ENCODE data around the gene FOXO4. TPM values are rescaled to one million over a fixed set of nuclear protein-coding genes. Genes with fewer than 3 reads are reported as not detected.

Gene FOXO4
- total RNA-seq, 1 experiment from 2014 or later = 17.7 TPM

- no peak overlapping the region for H4K8ac ChIP-seq (replicated peaks; ENCODE audit: insufficient read length, low read depth, low read length)
- H3K9me3 ChIP-seq (ENCODE audit: control insufficient read depth, low read depth, low read length) = peaks cover 19% of the 10 kb centered on the region
- no peaks in the 10 kb centered on the region for H3K79me2 ChIP-seq (ENCODE audit: insufficient read depth, low read length)
- H3K27me3 ChIP-seq (ENCODE audit: insufficient read depth, low read length) = no peaks in the 10 kb centered on the region
- H4K20me1 ChIP-seq (ENCODE audit: control insufficient read depth, insufficient read depth, insufficient read length) = no peaks in the 10 kb centered on the region
- Mint-ChIP-seq H3K27ac (no peak overlapping the region), H3K36me3 (ENCODE audit: insufficient read depth in 1 of 3, low read depth in 3 of 3) (no peaks in the 10 kb centered on the region), H3K9me3 (peaks cover 38 to 46% of the 10 kb centered on the region in 2 experiments), H3K4me3 (no peak overlapping the region), H3K4me1 (no peaks in the 10 kb centered on the region), H3K27me3 (ENCODE audit: low read depth) (peaks cover 3% of the 10 kb centered on the region)
- H3K14ac ChIP-seq (ENCODE audit: insufficient read depth, low read length) = no peak overlapping the region
- no peaks in the 10 kb centered on the region for H3K23me2 ChIP-seq (ENCODE audit: insufficient read length, low read depth, low read length, poor library complexity, severe bottlenecking)
- no peak overlapping the region for H2BK15ac ChIP-seq (ENCODE audit: low read depth, low read length)
- H2AK5ac ChIP-seq (ENCODE audit: insufficient read length, low read length) = no peak overlapping the region
- H4K5ac ChIP-seq (ENCODE audit: insufficient read length, low read depth, low read length) = no peak overlapping the region
- no peaks in the 10 kb centered on the region for H3K79me1 ChIP-seq (ENCODE audit: insufficient read depth, low read depth, low read length, poor library complexity, severe bottlenecking)
- no peak overlapping the region for H3K23ac ChIP-seq (ENCODE audit: insufficient read length, low read depth, low read length)
- H2BK5ac ChIP-seq (ENCODE audit: insufficient read length, low read length) = no peak overlapping the region
- H3K27ac ChIP-seq (ENCODE audit: insufficient read length, low read depth, low read length) = no peak overlapping the region
- H3K9ac ChIP-seq (ENCODE audit: extremely low read depth, insufficient read length, low read length) = no peak overlapping the region
- no peak overlapping the region for H4K91ac ChIP-seq (ENCODE audit: insufficient read length, low read depth, low read length)
- no peak for DNase-seq
- no peak overlapping the region for H3K56ac ChIP-seq (ENCODE audit: insufficient read length, low read depth, low read length)
- no peak overlapping the region for H2BK12ac ChIP-seq (ENCODE audit: insufficient read length, low read depth, low read length)
- no peaks in the 10 kb centered on the region for H3K4me1 ChIP-seq (ENCODE audit: insufficient read depth, low read length)
- WGBS (ENCODE audit: extremely low coverage, insufficient read length, low lambda C conversion rate) = no CpG with 5 or more reads among the region's 4 CpGs
- no peak overlapping the region for H2AFZ ChIP-seq (ENCODE audit: low read length)
- H2BK20ac ChIP-seq (ENCODE audit: low read depth, low read length, poor library complexity, severe bottlenecking) = no peak overlapping the region
- no peak overlapping the region for H3T11ph ChIP-seq (ENCODE audit: low read length)
- no peak overlapping the region for H2BK120ac ChIP-seq (ENCODE audit: low read depth, low read length, poor library complexity, severe bottlenecking)
- H3K4me2 ChIP-seq (ENCODE audit: insufficient read depth, insufficient read length, low read length) = no peak overlapping the region
- TF ChIP-seq CTCF (conservative IDR thresholded peaks at IDR 0.05) = no peak
- H3K4ac ChIP-seq (ENCODE audit: low read depth, low read length) = no peak overlapping the region
- H3K18ac ChIP-seq (ENCODE audit: insufficient read length, low read depth, low read length) = no peak overlapping the region
Measured at GRCh38 chrX:71082822-71083221, 12.8 kb upstream of the FOXO4 start.
